22Rv1 (cell line): Measurements from ENCODE around the gene VPS35L.

Experiments used
- H3K27ac ChIP-seq: fragments of 450-650 bp; 2 replicates; pipeline ENCODE4 v1.5.1; 2017
- CTCF ChIP-seq: fragments of 450-650 bp; IDR thresholded peaks from 2 replicates; pipeline ENCODE4 v1.5.1; 2017; ENCODE audit warnings: mild to moderate bottlenecking
- ZFX ChIP-seq: fragments of 450-650 bp; IDR thresholded peaks from 2 replicates; pipeline ENCODE4 v1.6.1; 2017; ENCODE audit warnings: antibody characterized with exemption, borderline replicate concordance

Gene VPS35L

GRCh38 chr16:19560078-19560477 lies 4.6 kb downstream of the VPS35L start:
- TF ChIP-seq CTCF (no peak), ZFX (no peak)

GRCh38 chr16:19563377-19563776 lies 7.9 kb downstream of the VPS35L start:
- TF ChIP-seq CTCF: no peak
- no peak for TF ChIP-seq ZFX
- no peak overlapping the region for H3K27ac ChIP-seq

More at GRCh38 chr16:19560078-19560477, 4.6 kb downstream of the VPS35L start:
- no peak overlapping the region for H3K27ac ChIP-seq

GRCh38 chr16:19566362-19566761 lies 10.9 kb downstream of the VPS35L start:
- TF ChIP-seq CTCF (no peak), ZFX (no peak)
- H3K27ac ChIP-seq: no peak overlapping the region

- TF ChIP-seq ZFX (no peak), CTCF (no peak)
- H3K27ac ChIP-seq: no peak overlapping the region
Measured at GRCh38 chr16:19567560-19567959, 12.1 kb downstream of the VPS35L start.

- H3K27ac ChIP-seq: no peak overlapping the region
Measured at GRCh38 chr16:19573997-19574396, 18.5 kb downstream of the VPS35L start.

DNA sequence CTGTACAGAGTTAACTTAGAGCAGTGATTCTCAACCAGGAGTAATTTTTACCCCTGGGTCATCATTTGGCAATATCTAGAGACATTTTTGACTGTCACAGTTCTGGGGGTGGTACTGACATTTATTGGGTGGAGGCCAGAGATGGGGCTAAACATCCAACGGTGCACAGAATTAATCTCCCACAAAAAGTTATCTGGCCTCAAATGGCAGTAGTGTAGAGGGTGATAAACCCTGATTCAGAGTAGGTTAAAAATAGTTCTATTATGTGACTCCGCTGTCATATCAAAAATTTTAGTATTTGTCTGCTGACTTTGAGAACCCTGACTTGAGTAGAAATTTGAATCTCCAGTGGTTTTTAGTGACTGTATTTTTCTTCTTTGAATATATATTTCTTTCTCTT lies 19.1 kb downstream of the VPS35L start:
- no peak for TF ChIP-seq ZFX
- no peak for TF ChIP-seq CTCF
- H3K27ac ChIP-seq: no peak overlapping the region

More at GRCh38 chr16:19573997-19574396, 18.5 kb downstream of the VPS35L start:
- no peak for TF ChIP-seq CTCF
- TF ChIP-seq ZFX: no peak

- TF ChIP-seq CTCF: no peak
- no peak for TF ChIP-seq ZFX
- H3K27ac ChIP-seq: no peak overlapping the region
Measured at GRCh38 chr16:19578378-19578971, 23.0 kb downstream of the VPS35L start.
